ENCODE results near the gene APOBEC3F.

The APOBEC3F gene

GRCh38 chr22:39080052-39080762, 39.5 kb downstream of the APOBEC3F start:
- Mint-ChIP-seq H3K9me3 (no peaks in the 10 kb centered on the region), H3K4me1 (peaks cover 78% of the 10 kb centered on the region), H3K27ac (ENCODE audit: low read depth) (peak overlapping the region; percentile 100), H3K36me3 (ENCODE audit: insufficient read depth) (peaks cover 70% of the 10 kb centered on the region), H3K4me3 (peak overlapping the region; percentile 98), H3K27me3 (no peaks in the 10 kb centered on the region)
- ATAC-seq (replicated peaks; ENCODE audit: extremely low read depth, poor library complexity, severe bottlenecking): peak; percentile 28
- peak; percentile 41 to 70 for DNase-seq (ENCODE audit: low spot score in 2 of 2)

GRCh38 chr22:39081016-39081415, 40.4 kb downstream of the APOBEC3F start:
- peak overlapping the region; percentile 100 for H3K27ac Mint-ChIP-seq (ENCODE audit: low read depth)
- peaks cover 77% of the 10 kb centered on the region for H3K4me1 Mint-ChIP-seq
- H3K36me3 Mint-ChIP-seq (ENCODE audit: insufficient read depth): peaks cover 74% of the 10 kb centered on the region
- no peaks in the 10 kb centered on the region for H3K27me3 Mint-ChIP-seq
- ATAC-seq (replicated peaks; ENCODE audit: extremely low read depth, poor library complexity, severe bottlenecking) (no peak), DNase-seq (ENCODE audit: low spot score in 2 of 2) (no peak)
- H3K9me3 Mint-ChIP-seq: no peaks in the 10 kb centered on the region
- H3K4me3 Mint-ChIP-seq: peak overlapping the region; percentile 98

- H3K9me3 Mint-ChIP-seq: no peaks in the 10 kb centered on the region
- peaks cover 72% of the 10 kb centered on the region for H3K36me3 Mint-ChIP-seq (ENCODE audit: insufficient read depth)
- no peak for ATAC-seq (replicated peaks; ENCODE audit: extremely low read depth, poor library complexity, severe bottlenecking)
Observed at GRCh38 chr22:39081598-39081997, 40.9 kb downstream of the APOBEC3F start.

GRCh38 chr22:39083212-39084165, 42.8 kb downstream of the APOBEC3F start:
- Mint-ChIP-seq H3K36me3 (ENCODE audit: insufficient read depth) (peaks cover 66% of the 10 kb centered on the region), H3K4me3 (peak overlapping the region; percentile 98)

More at GRCh38 chr22:39081598-39081997, 40.9 kb downstream of the APOBEC3F start:
- peak overlapping the region; percentile 98 for H3K4me3 Mint-ChIP-seq
- DNase-seq (ENCODE audit: low spot score in 2 of 2): no peak
- H3K27me3 Mint-ChIP-seq: no peaks in the 10 kb centered on the region
- H3K4me1 Mint-ChIP-seq: peaks cover 77% of the 10 kb centered on the region
- peak overlapping the region; percentile 100 for H3K27ac Mint-ChIP-seq (ENCODE audit: low read depth)

GRCh38 chr22:39084666-39085065, 44.0 kb downstream of the APOBEC3F start:
- ATAC-seq (replicated peaks; ENCODE audit: extremely low read depth, poor library complexity, severe bottlenecking) (no peak), DNase-seq (ENCODE audit: low spot score in 2 of 2) (no peak)
- Mint-ChIP-seq H3K4me1 (peaks cover 85% of the 10 kb centered on the region), H3K27me3 (no peaks in the 10 kb centered on the region), H3K9me3 (no peaks in the 10 kb centered on the region), H3K4me3 (no peak overlapping the region), H3K27ac (ENCODE audit: low read depth) (peak overlapping the region; percentile 59), H3K36me3 (ENCODE audit: insufficient read depth) (peaks cover 61% of the 10 kb centered on the region)

More at GRCh38 chr22:39083212-39084165, 42.8 kb downstream of the APOBEC3F start:
- H3K4me1 Mint-ChIP-seq: peaks cover 82% of the 10 kb centered on the region
- peak overlapping the region; percentile 100 for H3K27ac Mint-ChIP-seq (ENCODE audit: low read depth)
- DNase-seq (ENCODE audit: low spot score in 2 of 2) (no peak), ATAC-seq (replicated peaks; ENCODE audit: extremely low read depth, poor library complexity, severe bottlenecking) (no peak)
- H3K9me3 Mint-ChIP-seq: no peaks in the 10 kb centered on the region
- no peaks in the 10 kb centered on the region for H3K27me3 Mint-ChIP-seq

GRCh38 chr22:39087098-39087497, 46.4 kb downstream of the APOBEC3F start:
- Mint-ChIP-seq H3K36me3 (ENCODE audit: insufficient read depth) (peaks cover 58% of the 10 kb centered on the region), H3K27me3 (no peaks in the 10 kb centered on the region), H3K4me1 (peaks cover 86% of the 10 kb centered on the region), H3K4me3 (peak overlapping the region; percentile 46), H3K9me3 (no peaks in the 10 kb centered on the region), H3K27ac (ENCODE audit: low read depth) (peak overlapping the region; percentile 99)
- DNase-seq (ENCODE audit: low spot score in 2 of 2) (no peak), ATAC-seq (replicated peaks; ENCODE audit: extremely low read depth, poor library complexity, severe bottlenecking) (no peak)

- DNase-seq (ENCODE audit: low spot score in 2 of 2) (no peak), ATAC-seq (replicated peaks; ENCODE audit: extremely low read depth, poor library complexity, severe bottlenecking) (no peak)
- no peaks in the 10 kb centered on the region for H3K9me3 Mint-ChIP-seq
- no peaks in the 10 kb centered on the region for H3K27me3 Mint-ChIP-seq
- H3K27ac Mint-ChIP-seq (ENCODE audit: low read depth): peak overlapping the region; percentile 99
- H3K36me3 Mint-ChIP-seq (ENCODE audit: insufficient read depth): peaks cover 52% of the 10 kb centered on the region
- H3K4me1 Mint-ChIP-seq: peaks cover 86% of the 10 kb centered on the region
- H3K4me3 Mint-ChIP-seq: peak overlapping the region; percentile 46
Observed at GRCh38 chr22:39087881-39088684, 47.4 kb downstream of the APOBEC3F start.

GRCh38 chr22:39088685-39089032, 48.0 kb downstream of the APOBEC3F start:
- DNase-seq (ENCODE audit: low spot score in 2 of 2) (no peak), ATAC-seq (replicated peaks; ENCODE audit: extremely low read depth, poor library complexity, severe bottlenecking) (no peak)
- Mint-ChIP-seq H3K27ac (ENCODE audit: low read depth) (peak overlapping the region; percentile 99), H3K27me3 (no peaks in the 10 kb centered on the region), H3K36me3 (ENCODE audit: insufficient read depth) (peaks cover 48% of the 10 kb centered on the region), H3K4me1 (peaks cover 82% of the 10 kb centered on the region), H3K4me3 (peak overlapping the region; percentile 3), H3K9me3 (no peaks in the 10 kb centered on the region)

GRCh38 chr22:39089928-39090327, 49.3 kb downstream of the APOBEC3F start:
- Mint-ChIP-seq H3K4me1 (peaks cover 86% of the 10 kb centered on the region), H3K9me3 (no peaks in the 10 kb centered on the region), H3K27me3 (no peaks in the 10 kb centered on the region), H3K4me3 (peak overlapping the region; percentile 69), H3K27ac (ENCODE audit: low read depth) (peak overlapping the region; percentile 99), H3K36me3 (ENCODE audit: insufficient read depth) (peaks cover 41% of the 10 kb centered on the region)
- no peak for ATAC-seq (replicated peaks; ENCODE audit: extremely low read depth, poor library complexity, severe bottlenecking)
- DNase-seq (ENCODE audit: low spot score in 2 of 2): no peak

GRCh38 chr22:39090426-39091064, 49.9 kb downstream of the APOBEC3F start:
- Mint-ChIP-seq H3K36me3 (ENCODE audit: insufficient read depth) (peaks cover 43% of the 10 kb centered on the region), H3K27ac (ENCODE audit: low read depth) (peak overlapping the region; percentile 99), H3K9me3 (no peaks in the 10 kb centered on the region), H3K27me3 (no peaks in the 10 kb centered on the region), H3K4me3 (peak overlapping the region; percentile 69), H3K4me1 (peaks cover 86% of the 10 kb centered on the region)
- ATAC-seq (replicated peaks; ENCODE audit: extremely low read depth, poor library complexity, severe bottlenecking): peak; percentile 82
- peak; percentile 76 to 94 for DNase-seq (ENCODE audit: low spot score in 2 of 2)

GRCh38 chr22:39091126-39092081, 50.7 kb downstream of the APOBEC3F start:
- H3K27ac Mint-ChIP-seq (ENCODE audit: low read depth): peak overlapping the region; percentile 99
- H3K36me3 Mint-ChIP-seq (ENCODE audit: insufficient read depth): peaks cover 39% of the 10 kb centered on the region
- ATAC-seq (replicated peaks; ENCODE audit: extremely low read depth, poor library complexity, severe bottlenecking) (peak; percentile 2), DNase-seq (ENCODE audit: low spot score in 2 of 2) (no peak)
- peaks cover 88% of the 10 kb centered on the region for H3K4me1 Mint-ChIP-seq
- no peaks in the 10 kb centered on the region for H3K27me3 Mint-ChIP-seq
- H3K4me3 Mint-ChIP-seq: peak overlapping the region; percentile 69
- no peaks in the 10 kb centered on the region for H3K9me3 Mint-ChIP-seq

Measured in central memory CD8-positive, alpha-beta T cell (primary cell).